ENCODE results near the gene PRLR. TPM values are rescaled to one million over a fixed set of nuclear protein-coding genes. Genes with fewer than 3 reads are reported as not detected.

Gene PRLR
- total RNA-seq, 4 donors from 2014 or later = 15.8 to 80.6 (median 48.0) TPM

GRCh38 chr5:35081134-35081533 is 149.2 kb downstream of the PRLR start:
- no peaks in the 10 kb centered on the region for H3K27me3 ChIP-seq
- no peaks in the 10 kb centered on the region for H3K9me3 ChIP-seq
- H3K36me3 ChIP-seq = no peaks in the 10 kb centered on the region
- TF ChIP-seq POLR2A (IDR thresholded peaks at IDR 0.05) (no peak), CTCF (IDR thresholded peaks at IDR 0.05) (no peak)
- no peak for DNase-seq
- no peak overlapping the region for H3K4me3 ChIP-seq
- intact Hi-C loops (cut with DNase I; ENCODE audit: low total_unique reads) = no loop called here
- H3K4me1 ChIP-seq = no peaks in the 10 kb centered on the region
- no peak overlapping the region for H3K27ac ChIP-seq

GRCh38 chr5:35073160-35073559 is 157.1 kb downstream of the PRLR start:
- intact Hi-C loops (cut with DNase I; ENCODE audit: low total_unique reads) = no loop called here
- no peak for TF ChIP-seq CTCF (IDR thresholded peaks at IDR 0.05)
- TF ChIP-seq POLR2A (IDR thresholded peaks at IDR 0.05) = no peak
- Histone ChIP-seq H3K27me3 (no peaks in the 10 kb centered on the region), H3K4me1 (no peaks in the 10 kb centered on the region), H3K27ac (no peak overlapping the region), H3K4me3 (no peak overlapping the region), H3K9me3 (no peaks in the 10 kb centered on the region), H3K36me3 (no peaks in the 10 kb centered on the region)
- DNase-seq = no peak

- Histone ChIP-seq H3K4me3 (no peak overlapping the region), H3K27me3 (no peaks in the 10 kb centered on the region), H3K36me3 (no peaks in the 10 kb centered on the region), H3K9me3 (no peaks in the 10 kb centered on the region), H3K4me1 (no peaks in the 10 kb centered on the region), H3K27ac (no peak overlapping the region)
- intact Hi-C loops (cut with DNase I; ENCODE audit: low total_unique reads) = no loop called here
- DNase-seq = no peak
- TF ChIP-seq POLR2A (IDR thresholded peaks at IDR 0.05) = no peak
- TF ChIP-seq CTCF (IDR thresholded peaks at IDR 0.05) = no peak
These were observed 161.1 kb downstream of the PRLR start for GRCh38 chr5:35069188-35069587.

GRCh38 chr5:35067985-35068384 is 162.3 kb downstream of the PRLR start:
- no peaks in the 10 kb centered on the region for H3K27me3 ChIP-seq
- no peak overlapping the region for H3K27ac ChIP-seq
- intact Hi-C loops (cut with DNase I; ENCODE audit: low total_unique reads) = no loop called here
- no peaks in the 10 kb centered on the region for H3K4me1 ChIP-seq
- no peaks in the 10 kb centered on the region for H3K36me3 ChIP-seq
- no peak for DNase-seq
- TF ChIP-seq CTCF (IDR thresholded peaks at IDR 0.05) (no peak), POLR2A (IDR thresholded peaks at IDR 0.05) (no peak)
- no peaks in the 10 kb centered on the region for H3K9me3 ChIP-seq
- no peak overlapping the region for H3K4me3 ChIP-seq

GRCh38 chr5:35066260-35066795 is 164.0 kb downstream of the PRLR start:
- H3K4me3 ChIP-seq = no peak overlapping the region
- TF ChIP-seq CTCF (IDR thresholded peaks at IDR 0.05) (no peak), POLR2A (IDR thresholded peaks at IDR 0.05) (no peak)
- DNase-seq = no peak
- no peaks in the 10 kb centered on the region for H3K36me3 ChIP-seq
- no peak overlapping the region for H3K27ac ChIP-seq
- intact Hi-C loops (cut with DNase I; ENCODE audit: low total_unique reads) = no loop called here
- no peaks in the 10 kb centered on the region for H3K27me3 ChIP-seq
- peaks cover 0 to 8% of the 10 kb centered on the region in 2 donors for H3K4me1 ChIP-seq
- no peaks in the 10 kb centered on the region for H3K9me3 ChIP-seq

Measured in uterus (tissue), 4 donors.